MCF 10A (cell line): ENCODE data around the gene YBX1. TPM values are rescaled to one million over a fixed set of nuclear protein-coding genes. Genes with fewer than 3 reads are reported as not detected.

ENCODE experiments used
- BruUV-seq: library from RNA; stranded (reverse); fragments of 400-500 nt; replicated peaks from 2 replicates; lab custom pipeline; 2021; lab: Mats Ljungman, UMichigan
- CTCF ChIA-PET: fragments of 300-600 bp; sonication (Branson Sonifier 250); formaldehyde crosslinking; extraction: SDS; loops from one replicate; lab custom pipeline; 2021; ENCODE audit warnings: antibody characterized with exemption, inconsistent platforms; lab: Yijun Ruan, JAX
- POLR2A ChIA-PET: fragments of 300-600, 350-650 bp; sonication (Branson Sonifier 250); formaldehyde crosslinking; extraction: SDS; loops from one replicate; lab custom pipeline; 2020; ENCODE audit warnings: antibody characterized with exemption, inconsistent platforms; lab: Yijun Ruan, JAX
- DNase-seq: peaks from one replicate; pipeline ENCODE4 v3.0.0-alpha.2; 2018; ENCODE audit not compliant: unreplicated experiment
- H3K27ac Mint-ChIP-seq: one replicate; pipeline ENCODE4 v1.8.0; 2022; ENCODE audit warnings: mild to moderate bottlenecking, low read depth, mixed read lengths; ENCODE audit not compliant: unreplicated experiment
- H3K27me3 Mint-ChIP-seq: one replicate; pipeline ENCODE4 v1.8.0; 2022; ENCODE audit warnings: mixed read lengths; ENCODE audit not compliant: insufficient read depth, unreplicated experiment
- H3K36me3 Mint-ChIP-seq: one replicate; pipeline ENCODE4 v1.8.0; 2022; ENCODE audit warnings: mild to moderate bottlenecking, moderate library complexity, mixed read lengths; ENCODE audit not compliant: insufficient read depth, unreplicated experiment
- H3K4me1 Mint-ChIP-seq: one replicate; pipeline ENCODE4 v1.8.0; 2022; ENCODE audit warnings: mixed read lengths; ENCODE audit not compliant: insufficient read depth, unreplicated experiment
- H3K4me3 Mint-ChIP-seq: one replicate; pipeline ENCODE4 v1.8.0; 2022; ENCODE audit warnings: mild to moderate bottlenecking, moderate library complexity, mixed read lengths; ENCODE audit not compliant: unreplicated experiment
- H3K9me3 Mint-ChIP-seq: one replicate; pipeline ENCODE4 v1.8.0; 2022; ENCODE audit warnings: mixed read lengths; ENCODE audit not compliant: unreplicated experiment
- CTCF ChIP-seq: fragments of 200-600 bp; IDR thresholded peaks from one replicate; pipeline ENCODE4 v1.8.0; 2022; ENCODE audit warnings: antibody characterized with exemption, mild to moderate bottlenecking; ENCODE audit not compliant: unreplicated experiment
- intact Hi-C: fragments of 100-400 bp; cut with micrococcal nuclease; formaldehyde crosslinking; loops from 2 replicates; pipeline ENCODE4 v1.14.1; 2022
- total RNA-seq: library from RNA; stranded (reverse); gene quantifications from 2 replicates; pipeline ENCODE4 v1.2.3, GENCODE V29; 2022

Gene YBX1
- total RNA-seq, 1 experiment from 2014 or later = 1,200 TPM

DNA sequence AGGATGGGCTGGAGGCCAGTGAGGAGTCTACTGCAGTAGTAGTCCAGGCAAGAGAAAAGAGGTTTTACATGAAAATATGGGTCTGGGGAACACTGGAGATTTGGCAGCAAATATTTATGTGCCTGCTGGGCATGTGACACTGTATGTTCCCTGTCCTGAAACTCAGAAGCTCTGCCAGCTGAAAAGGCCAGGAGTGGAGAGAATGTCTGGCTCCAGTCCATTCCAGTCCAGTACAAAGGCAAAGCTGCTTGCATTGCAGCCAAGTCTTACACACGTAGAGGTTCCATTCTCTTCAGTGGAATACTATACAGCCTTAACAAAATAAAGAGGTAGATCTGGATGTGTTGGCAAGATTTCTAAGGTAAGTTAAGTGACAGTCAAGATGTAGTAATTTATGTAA is 7.5 kb upstream of the YBX1 start:
- CTCF ChIA-PET = no interaction called here
- intact Hi-C loops = no loop called here
- TF ChIP-seq CTCF = no peak

DNA sequence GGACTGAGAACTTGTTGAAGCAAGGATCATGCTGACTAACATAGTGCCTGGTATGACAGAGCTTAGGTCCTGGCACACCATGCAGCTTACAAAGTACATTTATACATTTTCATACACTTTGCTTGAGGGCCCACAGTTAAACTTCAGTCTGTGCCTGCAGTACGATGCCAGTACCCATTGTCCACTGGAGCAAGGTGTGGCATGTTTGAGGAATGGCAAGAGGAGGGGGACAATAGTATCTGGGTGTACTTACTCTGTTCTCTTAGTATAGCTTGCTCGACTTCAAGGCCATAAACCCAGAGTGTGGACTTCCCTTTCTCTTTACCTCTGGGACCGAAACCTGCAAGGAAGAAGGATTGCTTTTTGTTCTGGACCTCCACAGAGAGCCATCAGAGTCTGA is 6.8 kb upstream of the YBX1 start:
- ChIA-PET CTCF (no interaction called here), POLR2A (interaction anchor here (0.9 kb wide), 1 partner anchor 12 kb away, joined by 3 read pairs; no protein-coding TSS in a partner anchor)
- H3K4me3 Mint-ChIP-seq = no peak overlapping the region
- no peaks in the 10 kb centered on the region for H3K27me3 Mint-ChIP-seq
- peak overlapping the region; percentile 53 for H3K27ac Mint-ChIP-seq
- intact Hi-C loops = no loop called here
- no peak for TF ChIP-seq CTCF
- no peak for DNase-seq
- H3K36me3 Mint-ChIP-seq = peaks cover 25% of the 10 kb centered on the region
- BruUV-seq = no TSS peak
- peaks cover 9% of the 10 kb centered on the region for H3K4me1 Mint-ChIP-seq
- H3K9me3 Mint-ChIP-seq = no peaks in the 10 kb centered on the region

More for the DNA sequence above, 7.5 kb upstream of the YBX1 start:
- Mint-ChIP-seq H3K36me3 (peaks cover 31% of the 10 kb centered on the region), H3K9me3 (no peaks in the 10 kb centered on the region), H3K27ac (peak overlapping the region; percentile 81), H3K27me3 (no peaks in the 10 kb centered on the region), H3K4me3 (no peak overlapping the region), H3K4me1 (peaks cover 1% of the 10 kb centered on the region)
- BruUV-seq = no TSS peak
- POLR2A ChIA-PET = no interaction called here
- DNase-seq = no peak

DNA sequence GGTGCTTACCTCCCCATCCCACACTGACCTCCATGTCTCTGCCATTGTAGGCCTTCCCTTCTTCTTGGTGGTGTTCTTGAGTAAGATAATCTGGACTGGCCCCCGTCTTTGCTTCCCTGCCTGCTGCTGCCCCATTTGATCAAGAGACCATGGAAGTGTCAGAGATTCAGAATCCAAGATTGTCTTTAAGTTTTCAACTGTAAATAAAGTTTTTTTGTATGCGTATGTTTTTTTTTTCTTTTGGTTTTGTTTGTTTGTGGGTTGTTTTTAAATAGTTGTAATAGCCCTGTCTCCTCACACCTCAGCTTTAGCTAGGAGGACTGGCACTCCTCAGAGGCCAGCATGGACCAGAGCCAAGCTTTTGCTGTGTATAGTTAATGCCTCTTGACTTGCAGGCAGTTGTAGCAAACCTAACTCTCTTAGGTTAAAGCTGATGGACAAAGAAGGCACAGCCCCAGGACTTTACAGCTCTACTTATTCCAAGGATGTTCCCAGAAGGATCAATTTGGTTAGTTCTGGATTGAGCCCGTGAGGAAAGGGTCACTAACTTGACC is 5.6 kb upstream of the YBX1 start:
- DNase-seq = no peak
- BruUV-seq = no TSS peak
- Mint-ChIP-seq H3K36me3 (peaks cover 25% of the 10 kb centered on the region), H3K9me3 (no peaks in the 10 kb centered on the region), H3K27ac (peak overlapping the region; percentile 7), H3K4me3 (no peak overlapping the region), H3K27me3 (no peaks in the 10 kb centered on the region), H3K4me1 (peaks cover 18% of the 10 kb centered on the region)
- CTCF ChIA-PET = no interaction called here
- POLR2A ChIA-PET = no interaction called here
- intact Hi-C loops = no loop called here
- no peak for TF ChIP-seq CTCF

DNA sequence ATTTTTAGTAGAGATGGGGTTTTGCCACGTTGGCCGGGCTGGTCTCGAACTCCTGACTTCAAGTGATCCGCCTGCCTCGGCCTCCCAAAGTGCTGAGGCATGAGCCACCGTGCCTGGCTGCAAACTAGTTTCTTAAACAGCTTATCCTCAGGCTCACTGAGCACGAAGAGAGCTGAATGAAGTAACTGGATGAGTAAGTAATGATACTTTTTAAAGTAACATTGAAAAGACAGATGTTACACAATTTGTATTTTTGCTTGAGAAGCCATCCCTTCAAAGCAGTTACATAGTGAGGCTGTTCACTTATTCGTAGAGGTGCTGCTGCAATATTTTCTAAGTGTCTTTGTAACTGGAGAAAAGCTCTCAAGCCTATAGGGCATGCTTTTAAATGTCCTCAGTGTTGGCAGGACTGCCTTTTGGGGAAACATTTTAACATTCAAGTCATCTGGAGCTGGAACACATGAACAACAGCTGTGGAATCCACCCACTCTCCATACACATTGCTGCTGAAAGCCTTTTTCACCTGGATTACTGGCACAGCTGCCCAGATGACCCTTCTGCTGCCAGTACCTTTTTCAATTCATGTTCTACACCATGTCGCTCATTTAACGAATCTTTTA is 2.7 kb upstream of the YBX1 start:
- intact Hi-C loops = no loop called here
- Mint-ChIP-seq H3K4me3 (no peak overlapping the region), H3K9me3 (no peaks in the 10 kb centered on the region), H3K27ac (no peak overlapping the region), H3K4me1 (peaks cover 25% of the 10 kb centered on the region), H3K27me3 (no peaks in the 10 kb centered on the region), H3K36me3 (peaks cover 40% of the 10 kb centered on the region)
- peak; percentile 36 for DNase-seq
- ChIA-PET CTCF (interaction anchor here (0.5 to 1.3 kb wide), 6 partner anchors 12 to 109 kb away, joined by 3 to 6 read pairs (median 3); partner anchors contain the start of genes C1orf50 and P3H1), POLR2A (interaction anchor here (0.6 to 6.8 kb wide), 12 partner anchors 11 to 165 kb away, joined by 3 to 104 read pairs (median 5); partner anchors contain the start of genes C1orf50, P3H1 and PPIH)
- no peak for TF ChIP-seq CTCF
- no TSS peak for BruUV-seq
